ENCODE results near the gene USP9Y.
A peak's percentile ranks its signal among the peaks of the same experiment; 100 is the strongest.

The USP9Y gene

DNA sequence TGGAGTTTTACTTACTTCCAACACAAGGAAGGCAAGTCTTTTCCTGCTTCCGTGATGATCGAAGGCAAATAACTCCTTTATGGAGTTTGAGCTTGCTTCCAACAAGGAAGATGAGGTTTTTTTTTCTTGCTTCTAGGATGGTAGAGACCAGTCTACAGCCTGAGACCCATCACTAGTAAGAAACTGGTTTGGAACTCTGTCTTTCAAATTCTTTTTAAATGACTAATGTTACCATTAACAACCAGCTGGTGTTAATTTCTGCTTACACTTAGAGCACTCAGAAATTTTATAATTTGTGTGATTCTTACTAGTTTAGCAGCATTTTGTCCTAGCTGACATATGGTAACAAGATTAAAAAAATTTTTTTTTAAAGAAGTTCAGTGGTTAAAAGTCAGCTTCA lies 19.5 kb upstream of the USP9Y start:
- H3K27ac ChIP-seq, result no peak overlapping the region
- TF ChIP-seq, protein P1, sequence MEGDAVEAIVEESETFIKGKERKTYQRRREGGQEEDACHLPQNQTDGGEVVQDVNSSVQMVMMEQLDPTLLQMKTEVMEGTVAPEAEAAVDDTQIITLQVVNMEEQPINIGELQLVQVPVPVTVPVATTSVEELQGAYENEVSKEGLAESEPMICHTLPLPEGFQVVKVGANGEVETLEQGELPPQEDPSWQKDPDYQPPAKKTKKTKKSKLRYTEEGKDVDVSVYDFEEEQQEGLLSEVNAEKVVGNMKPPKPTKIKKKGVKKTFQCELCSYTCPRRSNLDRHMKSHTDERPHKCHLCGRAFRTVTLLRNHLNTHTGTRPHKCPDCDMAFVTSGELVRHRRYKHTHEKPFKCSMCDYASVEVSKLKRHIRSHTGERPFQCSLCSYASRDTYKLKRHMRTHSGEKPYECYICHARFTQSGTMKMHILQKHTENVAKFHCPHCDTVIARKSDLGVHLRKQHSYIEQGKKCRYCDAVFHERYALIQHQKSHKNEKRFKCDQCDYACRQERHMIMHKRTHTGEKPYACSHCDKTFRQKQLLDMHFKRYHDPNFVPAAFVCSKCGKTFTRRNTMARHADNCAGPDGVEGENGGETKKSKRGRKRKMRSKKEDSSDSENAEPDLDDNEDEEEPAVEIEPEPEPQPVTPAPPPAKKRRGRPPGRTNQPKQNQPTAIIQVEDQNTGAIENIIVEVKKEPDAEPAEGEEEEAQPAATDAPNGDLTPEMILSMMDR (conservative IDR thresholded peaks at IDR 0.05), result no peak

DNA sequence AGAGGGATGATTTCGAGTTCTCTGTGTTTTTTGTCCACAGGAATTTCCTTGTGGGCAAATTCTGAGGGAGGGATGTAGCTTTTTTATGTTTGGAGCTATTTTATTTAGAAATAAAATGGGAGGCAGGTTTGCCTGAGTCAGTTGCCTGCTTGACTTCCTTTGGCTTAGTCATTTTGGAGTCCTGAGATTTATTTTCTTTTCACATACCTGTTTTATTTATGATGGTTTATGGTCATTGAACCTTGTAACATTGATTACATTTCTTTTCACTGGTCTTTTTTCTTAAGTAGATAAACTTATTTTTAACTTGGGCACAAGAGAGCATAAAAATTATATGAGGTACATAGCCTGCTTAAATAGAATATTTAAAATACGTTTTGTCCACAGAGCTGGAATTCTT lies 12.7 kb upstream of the USP9Y start:
- TF ChIP-seq, protein P1 (conservative IDR thresholded peaks at IDR 0.05), result no peak
- peak overlapping the region; percentile 56 for H3K27ac ChIP-seq

DNA sequence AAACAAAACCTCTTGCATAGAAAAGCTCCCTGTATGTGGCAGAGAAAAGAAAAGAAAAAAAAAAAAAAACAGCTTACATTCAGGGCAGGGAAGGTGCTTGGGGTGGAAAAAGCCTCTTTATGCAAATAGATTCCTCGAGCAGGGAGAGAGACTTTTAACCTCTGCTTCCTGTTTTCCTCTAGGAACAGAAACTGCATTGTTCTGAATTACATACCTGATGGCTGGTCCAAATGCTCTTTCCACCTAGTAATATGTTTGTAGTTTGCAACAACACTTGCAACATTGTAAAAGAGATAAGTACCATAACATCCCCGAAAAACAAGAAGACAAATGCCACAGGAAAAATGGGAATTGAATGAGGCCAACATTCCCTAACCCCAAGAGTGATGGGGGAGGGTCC lies 944 bp upstream of the USP9Y start:
- TF ChIP-seq, protein P1 (conservative IDR thresholded peaks at IDR 0.05), result no peak
- H3K27ac ChIP-seq, result no peak overlapping the region

DNA sequence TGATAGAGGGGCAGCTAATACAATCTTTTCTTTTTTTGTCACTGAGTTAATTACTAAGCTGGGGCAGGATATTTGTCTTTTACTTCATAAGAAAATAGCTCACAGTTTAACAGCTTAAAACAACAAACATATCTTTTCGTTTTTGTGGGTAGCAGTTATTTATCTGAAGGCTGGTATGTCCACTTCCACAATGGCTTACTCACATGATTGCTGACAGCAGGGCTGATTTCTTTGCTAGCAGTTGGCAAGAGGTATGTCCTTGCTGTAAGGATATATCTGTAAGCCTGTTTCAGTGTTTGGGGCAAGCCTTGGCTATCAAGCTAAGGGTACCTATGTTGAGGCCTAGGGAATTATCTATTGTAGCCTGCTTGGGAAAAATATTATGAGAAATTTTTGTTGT lies 1.1 kb downstream of the USP9Y start:
- TF ChIP-seq, protein P1 (conservative IDR thresholded peaks at IDR 0.05), result no peak
- no peak overlapping the region for H3K27ac ChIP-seq

DNA sequence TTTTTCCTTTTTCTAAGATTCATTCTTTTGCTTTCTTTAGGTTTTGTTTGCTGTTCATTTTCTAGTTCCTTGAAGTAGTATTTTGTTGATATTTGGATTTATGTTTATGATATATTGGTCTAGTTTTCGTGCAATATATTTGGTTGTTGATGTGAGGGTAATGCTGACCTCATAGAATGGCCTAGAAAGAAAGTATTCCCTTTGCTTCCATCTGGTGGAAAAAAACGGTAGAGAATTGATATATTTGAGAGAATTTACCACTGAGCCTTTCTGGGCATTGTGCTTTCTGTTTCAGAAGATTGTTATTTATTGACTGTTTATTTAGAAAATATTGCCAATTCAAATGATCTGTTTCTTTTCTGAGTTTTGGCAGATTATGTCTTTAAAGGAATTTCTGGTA lies 9.4 kb downstream of the USP9Y start:
- TF ChIP-seq, protein P1 (conservative IDR thresholded peaks at IDR 0.05), result peak; percentile 34
- no peak overlapping the region for H3K27ac ChIP-seq

DNA sequence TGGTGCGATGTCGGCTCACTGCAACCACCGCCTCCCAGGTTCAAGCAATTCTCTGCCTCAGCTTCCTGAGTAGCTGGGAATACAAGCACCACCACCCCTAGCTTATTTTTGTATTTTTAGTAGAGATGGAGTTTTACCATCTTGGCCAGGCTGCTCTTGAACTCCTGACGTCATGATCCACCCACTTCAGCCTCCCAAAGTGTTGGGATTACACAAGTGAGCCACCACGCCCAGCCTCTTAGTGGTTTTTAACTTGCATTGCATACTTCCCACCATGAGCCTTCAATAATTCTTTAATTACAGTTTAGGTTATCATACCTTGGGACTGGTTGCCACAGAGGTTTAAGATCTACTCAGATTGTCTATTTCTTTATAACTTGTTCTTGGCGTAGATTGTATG lies 14.3 kb downstream of the USP9Y start:
- TF ChIP-seq, protein P1 (conservative IDR thresholded peaks at IDR 0.05), result no peak
- H3K27ac ChIP-seq, result no peak overlapping the region

DNA sequence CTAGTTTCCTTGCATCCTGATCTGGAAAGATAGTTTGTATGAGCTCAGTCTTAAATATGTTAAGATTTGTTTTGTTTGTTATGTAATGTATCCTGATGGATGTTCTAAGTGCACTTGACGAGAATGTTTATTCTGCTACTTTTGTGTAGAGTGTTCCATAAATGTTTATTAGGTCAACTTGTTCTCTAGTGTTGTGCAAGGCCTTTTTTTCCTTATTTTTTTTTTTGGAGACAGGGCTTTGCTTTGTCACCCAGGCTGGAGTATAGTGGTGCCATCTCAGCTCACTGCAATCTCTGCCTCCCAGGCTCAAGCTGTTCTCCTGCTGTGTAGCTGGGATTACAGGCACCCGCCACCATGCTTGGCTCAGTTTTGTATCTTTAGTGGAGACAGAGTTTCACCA lies 28.7 kb downstream of the USP9Y start:
- H3K27ac ChIP-seq, result peak overlapping the region; percentile 39
- TF ChIP-seq, protein P1 (conservative IDR thresholded peaks at IDR 0.05), result no peak

DNA sequence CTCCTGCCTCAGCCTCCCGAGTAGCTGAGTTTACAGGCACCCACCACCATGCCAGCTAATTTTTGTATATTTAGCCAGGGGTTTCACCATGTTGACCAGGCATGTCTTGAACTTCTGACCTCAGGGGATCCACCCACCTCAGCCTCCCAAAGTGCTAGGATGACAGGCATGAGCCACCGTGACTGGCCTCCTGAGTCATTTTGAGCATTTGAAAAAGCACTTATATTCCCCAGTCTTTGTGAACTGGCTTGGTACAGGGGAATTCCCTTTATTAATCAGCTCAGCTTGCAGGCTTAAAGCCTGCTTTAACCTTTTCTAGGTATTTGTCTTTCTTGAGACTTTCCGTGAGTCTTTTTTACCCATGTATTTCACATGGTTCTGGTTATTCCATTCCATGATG lies 32.6 kb downstream of the USP9Y start:
- no peak overlapping the region for H3K27ac ChIP-seq
- TF ChIP-seq, protein P1 (conservative IDR thresholded peaks at IDR 0.05), result no peak

Data from VCaP (cell line).